GM23338 (cell line): ENCODE results near the gene COL4A6. TPM values are rescaled to one million over a fixed set of nuclear protein-coding genes. Genes with fewer than 3 reads are reported as not detected.

Experiments
- ATAC-seq: fragments of 200-7000 bp; cut with Tn5 transposase; 3 replicates; pipeline ENCODE4 v1.9.1; 2020
- DNase-seq: peaks from one replicate; pipeline ENCODE4 v3.0.0-alpha.2; 2015; ENCODE audit warnings: low spot score
- H2AFZ ChIP-seq: fragments of 200-600 bp; sonication (generic); 2 replicates; pipeline ENCODE4 v1.8.0; 2016; ENCODE audit warnings: antibody characterized with exemption, mild to moderate bottlenecking, moderate library complexity
- H3F3A ChIP-seq: fragments of 200-600 bp; sonication (generic); replicated peaks from 2 replicates; pipeline ENCODE4 v1.8.0; 2017; ENCODE audit warnings: antibody characterized with exemption, mixed run types, low read depth
- H3K27ac ChIP-seq: fragments of 200-600 bp; sonication (generic); 2 replicates; pipeline ENCODE4 v1.6.1; 2016; ENCODE audit warnings: low read depth
- H3K27me3 ChIP-seq: fragments of 200-600 bp; sonication (generic); 2 replicates; pipeline ENCODE4 v1.8.0; 2016; ENCODE audit warnings: mild to moderate bottlenecking, mixed run types, moderate library complexity; ENCODE audit not compliant: insufficient read depth
- H3K36me3 ChIP-seq: fragments of 200-600 bp; sonication (generic); 2 replicates; pipeline ENCODE4 v1.8.0; 2016; ENCODE audit warnings: mild to moderate bottlenecking; ENCODE audit not compliant: insufficient read depth
- H3K4me1 ChIP-seq: fragments of 200-600 bp; sonication (generic); 2 replicates; pipeline ENCODE4 v1.8.0; 2016; ENCODE audit warnings: mild to moderate bottlenecking, moderate library complexity; ENCODE audit not compliant: insufficient read depth
- H3K4me2 ChIP-seq: fragments of 200-600 bp; sonication (generic); 2 replicates; pipeline ENCODE4 v1.7.1; 2017; ENCODE audit warnings: mixed run types
- H3K4me3 ChIP-seq: fragments of 200-600 bp; sonication (generic); 2 replicates; pipeline ENCODE4 v1.6.1; 2016; ENCODE audit warnings: mixed run types
- H3K79me2 ChIP-seq: fragments of 200-600 bp; sonication (generic); replicated peaks from 2 replicates; pipeline ENCODE4 v1.8.0; 2017; ENCODE audit warnings: mild to moderate bottlenecking; ENCODE audit not compliant: insufficient read depth
- H3K9me2 ChIP-seq: fragments of 200-600 bp; sonication (generic); 2 replicates; pipeline ENCODE4 v1.8.0; 2017; ENCODE audit not compliant: insufficient read depth
- H4K20me1 ChIP-seq: fragments of 200-600 bp; sonication (generic); replicated peaks from 2 replicates; pipeline ENCODE4 v1.8.0; 2017; ENCODE audit warnings: mild to moderate bottlenecking; ENCODE audit not compliant: insufficient read depth
- H3K27ac Mint-ChIP-seq: 2 replicates; pipeline ENCODE4 v1.8.0; 2020; ENCODE audit warnings: inconsistent platforms, mild to moderate bottlenecking, moderate library complexity, mixed read lengths
- H3K27me3 Mint-ChIP-seq: 3 replicates; pipeline ENCODE4 v1.8.0; 2022; ENCODE audit warnings: low read depth, mild to moderate bottlenecking, moderate library complexity, mixed read lengths, inconsistent platforms; ENCODE audit not compliant: insufficient read depth, poor library complexity
- H3K36me3 Mint-ChIP-seq: 3 replicates; pipeline ENCODE4 v1.8.0; 2021; ENCODE audit warnings: low read depth, mild to moderate bottlenecking, inconsistent platforms, moderate library complexity, mixed read lengths
- H3K4me1 Mint-ChIP-seq: 3 replicates; pipeline ENCODE4 v1.8.0; 2020; ENCODE audit warnings: mild to moderate bottlenecking, inconsistent platforms, mixed read lengths
- H3K4me3 Mint-ChIP-seq: 3 replicates; pipeline ENCODE4 v1.8.0; 2021; ENCODE audit warnings: moderate library complexity, mild to moderate bottlenecking, inconsistent platforms, mixed read lengths
- H3K9me3 Mint-ChIP-seq: 3 replicates; pipeline ENCODE4 v1.8.0; 2020; ENCODE audit warnings: moderate library complexity, mild to moderate bottlenecking, inconsistent platforms, mixed read lengths
- CREB1 ChIP-seq: fragments of 250-450 bp; sonication (Bioruptor Pico); IDR thresholded peaks from 2 replicates; pipeline ENCODE4 v1.5.0; 2020; ENCODE audit warnings: low read depth, mild to moderate bottlenecking, moderate library complexity
- EZH2 ChIP-seq: fragments of 200-600 bp; sonication (generic); IDR thresholded peaks from one replicate; pipeline ENCODE4 v1.8.0; 2017; ENCODE audit warnings: antibody characterized with exemption, mild to moderate bottlenecking, low read depth; ENCODE audit not compliant: unreplicated experiment
- EZH2phosphoT487 ChIP-seq: fragments of 200-600 bp; sonication (generic); IDR thresholded peaks from one replicate; pipeline ENCODE4 v1.8.1; 2018; ENCODE audit warnings: antibody characterized with exemption; ENCODE audit not compliant: unreplicated experiment
- JUNB ChIP-seq: IDR thresholded peaks from one replicate; pipeline ENCODE4 v1.6.1; 2016; ENCODE audit warnings: antibody characterized with exemption; ENCODE audit not compliant: unreplicated experiment
- NANOG ChIP-seq: IDR thresholded peaks from 2 replicates; pipeline ENCODE4 v1.6.1; 2016; ENCODE audit warnings: antibody characterized with exemption, borderline replicate concordance
- POLR2AphosphoS5 ChIP-seq: IDR thresholded peaks from 2 replicates; pipeline ENCODE4 v1.6.1; 2016; ENCODE audit warnings: antibody characterized with exemption, low read depth
- STAT1 ChIP-seq: IDR thresholded peaks from one replicate; pipeline ENCODE4 v1.6.1; 2016; ENCODE audit warnings: antibody characterized with exemption; ENCODE audit not compliant: unreplicated experiment
- ZNF114 ChIP-seq: fragments of 250-450 bp; sonication (Bioruptor Pico); IDR thresholded peaks from 2 replicates; pipeline ENCODE4 v1.5.0; 2020; ENCODE audit warnings: mild to moderate bottlenecking, moderate library complexity
- ZNF331 ChIP-seq: fragments of 250-450 bp; sonication (Bioruptor Pico); IDR thresholded peaks from 2 replicates; pipeline ENCODE4 v1.5.0; 2020; ENCODE audit warnings: low read depth, mild to moderate bottlenecking, moderate library complexity
- polyA plus RNA-seq: library from polyadenylated mRNA; unstranded; fragments of >200 nt; fragmentation: Nextera tagmentation; extraction: Ambion mirVana; gene quantifications from 2 replicates; pipeline ENCODE4 v1.2.1, GENCODE V29; 2016
- total RNA-seq: library from RNA; depleted of rRNA; stranded (reverse); fragments of >200 nt; shearing (Covaris generic); gene quantifications from 2 replicates; pipeline ENCODE4 v1.2.3, GENCODE V29; 2014
- TF ChIP-seq, protein P1 (sequence below): fragments of 250-450 bp; sonication (Bioruptor Pico); IDR thresholded peaks from 2 replicates; pipeline ENCODE4 v1.5.0; 2020; ENCODE audit warnings: mild to moderate bottlenecking, moderate library complexity
- TF ChIP-seq, protein P2 (sequence below): IDR thresholded peaks from one replicate; pipeline ENCODE4 v1.6.1; 2018; ENCODE audit warnings: antibody characterized with exemption; ENCODE audit not compliant: unreplicated experiment
- TF ChIP-seq, protein P3 (sequence below), 2 experiments: fragments of 200-600 bp in 1 of 2; sonication (generic) in 1 of 2; conservative IDR thresholded peaks; 2 replicates each; pipeline versions ENCODE4 v1.5.1 to v1.6.1; 2016 to 2017; ENCODE audit warnings: antibody characterized with exemption in 2 of 2, low read depth in 2 of 2, mild to moderate bottlenecking in 2 of 2, moderate library complexity in 1 of 2
- TF ChIP-seq, protein P4 (sequence below): IDR thresholded peaks from 2 replicates; pipeline ENCODE4 v1.6.1; 2016; ENCODE audit warnings: antibody characterized with exemption

Gene COL4A6
- total and polyA plus RNA-seq, 2 experiments from 2014 or later: 4.1 to 15.2 TPM

DNA sequence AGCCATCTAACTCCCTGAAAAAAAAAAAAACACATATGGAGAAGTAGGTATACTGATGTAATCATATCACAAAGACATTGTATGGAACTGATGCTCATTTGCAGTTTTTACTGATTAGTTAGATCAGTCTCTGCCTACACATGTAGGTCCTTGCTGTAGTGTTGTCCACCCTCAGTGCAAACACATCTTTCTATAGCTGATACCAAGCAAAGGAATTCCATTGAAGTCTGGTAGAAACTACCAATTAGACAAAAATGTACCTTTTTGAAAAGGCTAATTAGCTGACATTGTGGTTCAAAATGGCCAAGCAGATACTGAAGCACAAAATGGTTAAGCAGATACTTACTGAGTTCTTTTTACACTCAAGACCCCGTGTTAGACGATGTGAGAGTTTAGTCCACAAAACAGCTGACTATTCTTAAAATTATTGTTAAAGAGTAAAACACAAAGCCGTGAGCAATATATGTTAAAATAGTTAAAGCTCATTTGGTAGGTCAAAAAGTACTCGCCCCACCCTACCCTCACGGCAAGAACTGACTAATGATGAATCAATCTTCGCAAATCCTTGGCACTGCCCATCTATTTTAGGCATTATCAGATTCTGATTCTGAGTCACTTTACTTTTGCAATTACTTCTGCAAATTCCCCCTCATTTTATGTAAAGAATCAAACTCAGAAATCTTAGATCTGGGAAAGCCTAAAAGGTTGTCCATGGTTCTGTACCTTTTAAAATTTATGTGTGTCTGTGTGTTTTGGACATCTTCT is 40.4 kb downstream of the COL4A6 start:
- H3K4me2 ChIP-seq: peak overlapping the region; percentile 53; the same call in 1 of the 2 replicates
- H2AFZ ChIP-seq: no peak overlapping the region
- Mint-ChIP-seq H3K36me3 (no peaks in the 10 kb centered on the region), H3K4me1 (peaks cover 40% of the 10 kb centered on the region), H3K9me3 (no peaks in the 10 kb centered on the region; the same call in 2 of the 3 replicates), H3K27me3 (peaks cover 2% of the 10 kb centered on the region), H3K4me3 (no peak overlapping the region), H3K27ac (no peak overlapping the region)
- no peaks in the 10 kb centered on the region for H3K27me3 ChIP-seq
- no peak overlapping the region for H3K4me3 ChIP-seq
- H4K20me1 ChIP-seq: no peaks in the 10 kb centered on the region
- peaks cover 29% of the 10 kb centered on the region for H3K4me1 ChIP-seq
- no peaks in the 10 kb centered on the region for H3K9me2 ChIP-seq
- no peak for DNase-seq
- no peaks in the 10 kb centered on the region for H3K79me2 ChIP-seq
- H3K27ac ChIP-seq: no peak overlapping the region
- TF ChIP-seq NANOG: no peak
- no peak for TF ChIP-seq STAT1
- TF ChIP-seq, protein P1, sequence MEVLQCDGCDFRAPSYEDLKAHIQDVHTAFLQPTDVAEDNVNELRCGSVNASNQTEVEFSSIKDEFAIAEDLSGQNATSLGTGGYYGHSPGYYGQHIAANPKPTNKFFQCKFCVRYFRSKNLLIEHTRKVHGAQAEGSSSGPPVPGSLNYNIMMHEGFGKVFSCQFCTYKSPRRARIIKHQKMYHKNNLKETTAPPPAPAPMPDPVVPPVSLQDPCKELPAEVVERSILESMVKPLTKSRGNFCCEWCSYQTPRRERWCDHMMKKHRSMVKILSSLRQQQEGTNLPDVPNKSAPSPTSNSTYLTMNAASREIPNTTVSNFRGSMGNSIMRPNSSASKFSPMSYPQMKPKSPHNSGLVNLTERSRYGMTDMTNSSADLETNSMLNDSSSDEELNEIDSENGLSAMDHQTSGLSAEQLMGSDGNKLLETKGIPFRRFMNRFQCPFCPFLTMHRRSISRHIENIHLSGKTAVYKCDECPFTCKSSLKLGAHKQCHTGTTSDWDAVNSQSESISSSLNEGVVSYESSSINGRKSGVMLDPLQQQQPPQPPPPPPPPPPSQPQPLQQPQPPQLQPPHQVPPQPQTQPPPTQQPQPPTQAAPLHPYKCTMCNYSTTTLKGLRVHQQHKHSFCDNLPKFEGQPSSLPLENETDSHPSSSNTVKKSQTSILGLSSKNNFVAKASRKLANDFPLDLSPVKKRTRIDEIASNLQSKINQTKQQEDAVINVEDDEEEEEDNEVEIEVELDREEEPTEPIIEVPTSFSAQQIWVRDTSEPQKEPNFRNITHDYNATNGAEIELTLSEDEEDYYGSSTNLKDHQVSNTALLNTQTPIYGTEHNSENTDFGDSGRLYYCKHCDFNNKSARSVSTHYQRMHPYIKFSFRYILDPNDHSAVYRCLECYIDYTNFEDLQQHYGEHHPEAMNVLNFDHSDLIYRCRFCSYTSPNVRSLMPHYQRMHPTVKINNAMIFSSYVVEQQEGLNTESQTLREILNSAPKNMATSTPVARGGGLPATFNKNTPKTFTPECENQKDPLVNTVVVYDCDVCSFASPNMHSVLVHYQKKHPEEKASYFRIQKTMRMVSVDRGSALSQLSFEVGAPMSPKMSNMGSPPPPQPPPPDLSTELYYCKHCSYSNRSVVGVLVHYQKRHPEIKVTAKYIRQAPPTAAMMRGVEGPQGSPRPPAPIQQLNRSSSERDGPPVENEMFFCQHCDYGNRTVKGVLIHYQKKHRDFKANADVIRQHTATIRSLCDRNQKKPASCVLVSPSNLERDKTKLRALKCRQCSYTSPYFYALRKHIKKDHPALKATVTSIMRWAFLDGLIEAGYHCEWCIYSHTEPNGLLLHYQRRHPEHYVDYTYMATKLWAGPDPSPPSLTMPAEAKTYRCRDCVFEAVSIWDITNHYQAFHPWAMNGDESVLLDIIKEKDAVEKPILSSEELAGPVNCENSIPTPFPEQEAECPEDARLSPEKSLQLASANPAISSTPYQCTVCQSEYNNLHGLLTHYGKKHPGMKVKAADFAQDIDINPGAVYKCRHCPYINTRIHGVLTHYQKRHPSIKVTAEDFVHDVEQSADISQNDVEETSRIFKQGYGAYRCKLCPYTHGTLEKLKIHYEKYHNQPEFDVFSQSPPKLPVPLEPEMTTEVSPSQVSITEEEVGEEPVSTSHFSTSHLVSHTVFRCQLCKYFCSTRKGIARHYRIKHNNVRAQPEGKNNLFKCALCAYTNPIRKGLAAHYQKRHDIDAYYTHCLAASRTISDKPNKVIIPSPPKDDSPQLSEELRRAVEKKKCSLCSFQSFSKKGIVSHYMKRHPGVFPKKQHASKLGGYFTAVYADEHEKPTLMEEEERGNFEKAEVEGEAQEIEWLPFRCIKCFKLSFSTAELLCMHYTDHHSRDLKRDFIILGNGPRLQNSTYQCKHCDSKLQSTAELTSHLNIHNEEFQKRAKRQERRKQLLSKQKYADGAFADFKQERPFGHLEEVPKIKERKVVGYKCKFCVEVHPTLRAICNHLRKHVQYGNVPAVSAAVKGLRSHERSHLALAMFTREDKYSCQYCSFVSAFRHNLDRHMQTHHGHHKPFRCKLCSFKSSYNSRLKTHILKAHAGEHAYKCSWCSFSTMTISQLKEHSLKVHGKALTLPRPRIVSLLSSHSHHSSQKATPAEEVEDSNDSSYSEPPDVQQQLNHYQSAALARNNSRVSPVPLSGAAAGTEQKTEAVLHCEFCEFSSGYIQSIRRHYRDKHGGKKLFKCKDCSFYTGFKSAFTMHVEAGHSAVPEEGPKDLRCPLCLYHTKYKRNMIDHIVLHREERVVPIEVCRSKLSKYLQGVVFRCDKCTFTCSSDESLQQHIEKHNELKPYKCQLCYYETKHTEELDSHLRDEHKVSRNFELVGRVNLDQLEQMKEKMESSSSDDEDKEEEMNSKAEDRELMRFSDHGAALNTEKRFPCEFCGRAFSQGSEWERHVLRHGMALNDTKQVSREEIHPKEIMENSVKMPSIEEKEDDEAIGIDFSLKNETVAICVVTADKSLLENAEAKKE (CRISPR knock-in tag): no peak
- TF ChIP-seq EZH2phosphoT487: no peak
- TF ChIP-seq, protein P2, sequence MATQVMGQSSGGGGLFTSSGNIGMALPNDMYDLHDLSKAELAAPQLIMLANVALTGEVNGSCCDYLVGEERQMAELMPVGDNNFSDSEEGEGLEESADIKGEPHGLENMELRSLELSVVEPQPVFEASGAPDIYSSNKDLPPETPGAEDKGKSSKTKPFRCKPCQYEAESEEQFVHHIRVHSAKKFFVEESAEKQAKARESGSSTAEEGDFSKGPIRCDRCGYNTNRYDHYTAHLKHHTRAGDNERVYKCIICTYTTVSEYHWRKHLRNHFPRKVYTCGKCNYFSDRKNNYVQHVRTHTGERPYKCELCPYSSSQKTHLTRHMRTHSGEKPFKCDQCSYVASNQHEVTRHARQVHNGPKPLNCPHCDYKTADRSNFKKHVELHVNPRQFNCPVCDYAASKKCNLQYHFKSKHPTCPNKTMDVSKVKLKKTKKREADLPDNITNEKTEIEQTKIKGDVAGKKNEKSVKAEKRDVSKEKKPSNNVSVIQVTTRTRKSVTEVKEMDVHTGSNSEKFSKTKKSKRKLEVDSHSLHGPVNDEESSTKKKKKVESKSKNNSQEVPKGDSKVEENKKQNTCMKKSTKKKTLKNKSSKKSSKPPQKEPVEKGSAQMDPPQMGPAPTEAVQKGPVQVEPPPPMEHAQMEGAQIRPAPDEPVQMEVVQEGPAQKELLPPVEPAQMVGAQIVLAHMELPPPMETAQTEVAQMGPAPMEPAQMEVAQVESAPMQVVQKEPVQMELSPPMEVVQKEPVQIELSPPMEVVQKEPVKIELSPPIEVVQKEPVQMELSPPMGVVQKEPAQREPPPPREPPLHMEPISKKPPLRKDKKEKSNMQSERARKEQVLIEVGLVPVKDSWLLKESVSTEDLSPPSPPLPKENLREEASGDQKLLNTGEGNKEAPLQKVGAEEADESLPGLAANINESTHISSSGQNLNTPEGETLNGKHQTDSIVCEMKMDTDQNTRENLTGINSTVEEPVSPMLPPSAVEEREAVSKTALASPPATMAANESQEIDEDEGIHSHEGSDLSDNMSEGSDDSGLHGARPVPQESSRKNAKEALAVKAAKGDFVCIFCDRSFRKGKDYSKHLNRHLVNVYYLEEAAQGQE: no peak
- TF ChIP-seq ZNF331 (CRISPR knock-in tag): no peak
- TF ChIP-seq ZNF114: no peak
- no peak for TF ChIP-seq POLR2AphosphoS5
- TF ChIP-seq CREB1 (CRISPR knock-in tag): no peak
- TF ChIP-seq EZH2: no peak
- TF ChIP-seq, protein P3, sequence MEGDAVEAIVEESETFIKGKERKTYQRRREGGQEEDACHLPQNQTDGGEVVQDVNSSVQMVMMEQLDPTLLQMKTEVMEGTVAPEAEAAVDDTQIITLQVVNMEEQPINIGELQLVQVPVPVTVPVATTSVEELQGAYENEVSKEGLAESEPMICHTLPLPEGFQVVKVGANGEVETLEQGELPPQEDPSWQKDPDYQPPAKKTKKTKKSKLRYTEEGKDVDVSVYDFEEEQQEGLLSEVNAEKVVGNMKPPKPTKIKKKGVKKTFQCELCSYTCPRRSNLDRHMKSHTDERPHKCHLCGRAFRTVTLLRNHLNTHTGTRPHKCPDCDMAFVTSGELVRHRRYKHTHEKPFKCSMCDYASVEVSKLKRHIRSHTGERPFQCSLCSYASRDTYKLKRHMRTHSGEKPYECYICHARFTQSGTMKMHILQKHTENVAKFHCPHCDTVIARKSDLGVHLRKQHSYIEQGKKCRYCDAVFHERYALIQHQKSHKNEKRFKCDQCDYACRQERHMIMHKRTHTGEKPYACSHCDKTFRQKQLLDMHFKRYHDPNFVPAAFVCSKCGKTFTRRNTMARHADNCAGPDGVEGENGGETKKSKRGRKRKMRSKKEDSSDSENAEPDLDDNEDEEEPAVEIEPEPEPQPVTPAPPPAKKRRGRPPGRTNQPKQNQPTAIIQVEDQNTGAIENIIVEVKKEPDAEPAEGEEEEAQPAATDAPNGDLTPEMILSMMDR (conservative IDR thresholded peaks at IDR 0.05; ENCODE audit: low read depth in 2 of 2): no peak
- TF ChIP-seq JUNB: no peak
- TF ChIP-seq, protein P4, sequence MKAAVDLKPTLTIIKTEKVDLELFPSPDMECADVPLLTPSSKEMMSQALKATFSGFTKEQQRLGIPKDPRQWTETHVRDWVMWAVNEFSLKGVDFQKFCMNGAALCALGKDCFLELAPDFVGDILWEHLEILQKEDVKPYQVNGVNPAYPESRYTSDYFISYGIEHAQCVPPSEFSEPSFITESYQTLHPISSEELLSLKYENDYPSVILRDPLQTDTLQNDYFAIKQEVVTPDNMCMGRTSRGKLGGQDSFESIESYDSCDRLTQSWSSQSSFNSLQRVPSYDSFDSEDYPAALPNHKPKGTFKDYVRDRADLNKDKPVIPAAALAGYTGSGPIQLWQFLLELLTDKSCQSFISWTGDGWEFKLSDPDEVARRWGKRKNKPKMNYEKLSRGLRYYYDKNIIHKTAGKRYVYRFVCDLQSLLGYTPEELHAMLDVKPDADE: no peak
- no peaks in the 10 kb centered on the region for H3F3A ChIP-seq
- H3K36me3 ChIP-seq: no peaks in the 10 kb centered on the region
- no peak for ATAC-seq
